Muscle layer of duodenum (tissue), 2 donors: ENCODE data around the gene PTPRM.

ENCODE experiments used
- H3K27ac ChIP-seq: one replicate; pipeline ENCODE4 v1.7.0; 2013; ENCODE audit warnings: mild to moderate bottlenecking, low read length
- H3K27me3 ChIP-seq: one replicate; pipeline ENCODE4 v1.7.0; 2013; ENCODE audit warnings: low read depth, mild to moderate bottlenecking, control low read depth, low read length
- H3K36me3 ChIP-seq, 2 donors: one replicate each; pipeline ENCODE4 v1.7.0; 2013; ENCODE audit warnings: low read length in 2 of 2, control low read depth in 1 of 2, mild to moderate bottlenecking in 1 of 2; ENCODE audit not compliant: insufficient read depth in 2 of 2, control insufficient read depth in 1 of 2
- H3K4me1 ChIP-seq, 2 donors: one replicate each; pipeline ENCODE4 v1.7.0; 2013; ENCODE audit warnings: low read length in 2 of 2, mild to moderate bottlenecking in 2 of 2, control low read depth in 1 of 2, moderate library complexity in 1 of 2; ENCODE audit not compliant: insufficient read depth in 2 of 2, control insufficient read depth in 1 of 2
- H3K4me3 ChIP-seq, 2 donors: one replicate each; pipeline ENCODE4 v1.7.0; 2013; ENCODE audit warnings: low read length in 2 of 2, low read depth in 1 of 2, mild to moderate bottlenecking in 1 of 2
- H3K9me3 ChIP-seq, 2 donors: one replicate each; pipeline ENCODE4 v1.7.0; 2013; ENCODE audit warnings: low read length in 2 of 2, control low read depth in 1 of 2, mild to moderate bottlenecking in 1 of 2; ENCODE audit not compliant: control insufficient read depth in 1 of 2
- donor health status: healthy.

The PTPRM gene

DNA sequence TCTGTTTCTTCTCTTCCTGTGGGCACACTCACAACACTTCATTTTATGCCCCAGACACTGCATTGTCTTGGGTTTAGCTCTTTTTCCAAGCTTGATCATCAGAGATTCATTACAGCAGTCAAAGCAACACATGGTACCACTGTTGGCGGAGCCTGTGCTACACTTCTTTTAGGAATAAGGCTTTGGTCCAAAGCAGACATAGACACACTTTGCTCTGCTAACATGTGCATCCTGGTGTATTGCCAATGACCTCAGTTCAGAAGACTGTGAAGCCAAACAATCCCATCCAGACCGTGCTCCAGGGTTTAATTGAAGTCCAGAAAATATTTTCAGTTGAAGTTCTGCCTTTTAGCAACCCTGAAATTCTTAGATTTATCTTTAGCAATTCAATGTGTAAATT lies 687.5 kb downstream of the PTPRM start:
- Histone ChIP-seq H3K27me3 (no peaks in the 10 kb centered on the region), H3K9me3 (no peaks in the 10 kb centered on the region), H3K4me1 (no peaks in the 10 kb centered on the region), H3K27ac (no peak overlapping the region), H3K4me3 (no peak overlapping the region), H3K36me3 (no peaks in the 10 kb centered on the region)

DNA sequence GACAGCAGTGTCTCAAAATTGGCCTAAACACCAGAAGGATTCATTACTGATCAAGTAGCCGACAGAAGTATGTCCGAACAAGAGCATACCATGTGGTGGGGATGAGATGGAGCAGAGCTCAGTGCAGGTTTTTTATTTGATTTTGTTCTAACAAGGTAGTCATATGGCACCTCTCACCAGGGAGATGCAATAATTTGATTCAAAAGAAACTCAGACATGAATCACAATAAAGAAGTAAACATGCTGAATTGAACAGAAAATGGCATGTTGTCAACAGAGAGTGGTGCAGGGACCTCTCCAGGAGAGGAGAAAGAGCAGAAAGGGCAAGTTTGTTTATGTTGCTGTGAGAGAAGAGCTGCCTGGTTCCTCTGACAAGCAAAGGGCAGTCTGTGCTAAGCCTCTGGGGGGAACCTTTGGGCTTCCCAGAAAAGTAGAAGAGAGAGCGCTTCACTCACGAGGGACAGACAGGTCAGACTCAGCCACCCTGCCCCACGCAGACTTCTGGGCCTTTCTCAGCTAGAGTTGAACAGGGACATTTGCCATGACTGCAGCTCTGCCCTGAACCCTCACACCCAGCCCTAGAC lies 690.8 kb downstream of the PTPRM start:
- Histone ChIP-seq H3K27ac (no peak overlapping the region), H3K27me3 (no peaks in the 10 kb centered on the region), H3K36me3 (no peaks in the 10 kb centered on the region), H3K4me1 (no peaks in the 10 kb centered on the region), H3K9me3 (no peaks in the 10 kb centered on the region), H3K4me3 (no peak overlapping the region)

GRCh38 chr18:8260319-8260718 lies 693.2 kb downstream of the PTPRM start:
- Histone ChIP-seq H3K36me3 (no peaks in the 10 kb centered on the region), H3K9me3 (no peaks in the 10 kb centered on the region), H3K4me3 (no peak overlapping the region), H3K27me3 (no peaks in the 10 kb centered on the region), H3K4me1 (no peaks in the 10 kb centered on the region), H3K27ac (no peak overlapping the region)

- no peak overlapping the region for H3K4me3 ChIP-seq
- no peak overlapping the region for H3K27ac ChIP-seq
- H3K36me3 ChIP-seq, result no peaks in the 10 kb centered on the region
Measured at GRCh38 chr18:8260827-8261226, 693.7 kb downstream of the PTPRM start.

DNA sequence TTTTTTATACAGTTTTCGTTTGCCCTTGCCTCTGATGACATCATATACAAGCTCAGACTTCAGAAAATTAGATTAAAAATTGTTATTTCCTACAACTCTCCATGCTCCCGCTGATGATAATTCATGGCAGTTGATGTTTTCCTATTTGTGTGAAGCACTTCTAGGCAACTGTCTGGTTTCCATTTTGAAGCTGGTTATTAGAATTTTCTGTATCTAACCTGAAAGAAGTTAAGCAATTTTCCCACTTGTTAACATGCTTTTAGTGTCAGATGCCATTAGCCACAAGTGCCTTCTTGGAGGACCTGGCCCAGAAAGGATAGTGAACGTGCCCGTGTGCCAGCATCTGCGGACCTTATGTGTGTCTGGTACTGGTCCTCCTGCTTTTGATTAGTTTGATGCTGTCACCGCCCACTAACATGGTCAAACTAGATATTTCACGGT lies 694.6 kb downstream of the PTPRM start:
- H3K4me1 ChIP-seq, result no peaks in the 10 kb centered on the region
- H3K4me3 ChIP-seq, result no peak overlapping the region
- H3K27me3 ChIP-seq, result no peaks in the 10 kb centered on the region
- no peaks in the 10 kb centered on the region for H3K9me3 ChIP-seq
- H3K36me3 ChIP-seq, result no peaks in the 10 kb centered on the region
- no peak overlapping the region for H3K27ac ChIP-seq

More at GRCh38 chr18:8260827-8261226, 693.7 kb downstream of the PTPRM start:
- H3K27me3 ChIP-seq, result no peaks in the 10 kb centered on the region
- no peaks in the 10 kb centered on the region for H3K9me3 ChIP-seq
- no peaks in the 10 kb centered on the region for H3K4me1 ChIP-seq

GRCh38 chr18:8262221-8262620 lies 695.1 kb downstream of the PTPRM start:
- Histone ChIP-seq H3K36me3 (no peaks in the 10 kb centered on the region), H3K27ac (no peak overlapping the region), H3K9me3 (no peaks in the 10 kb centered on the region), H3K4me3 (no peak overlapping the region), H3K4me1 (no peaks in the 10 kb centered on the region), H3K27me3 (no peaks in the 10 kb centered on the region)

- Histone ChIP-seq H3K9me3 (no peaks in the 10 kb centered on the region), H3K27ac (no peak overlapping the region), H3K27me3 (no peaks in the 10 kb centered on the region), H3K4me1 (no peaks in the 10 kb centered on the region), H3K4me3 (no peak overlapping the region), H3K36me3 (no peaks in the 10 kb centered on the region)
Measured at GRCh38 chr18:8264116-8264515, 697.0 kb downstream of the PTPRM start.

DNA sequence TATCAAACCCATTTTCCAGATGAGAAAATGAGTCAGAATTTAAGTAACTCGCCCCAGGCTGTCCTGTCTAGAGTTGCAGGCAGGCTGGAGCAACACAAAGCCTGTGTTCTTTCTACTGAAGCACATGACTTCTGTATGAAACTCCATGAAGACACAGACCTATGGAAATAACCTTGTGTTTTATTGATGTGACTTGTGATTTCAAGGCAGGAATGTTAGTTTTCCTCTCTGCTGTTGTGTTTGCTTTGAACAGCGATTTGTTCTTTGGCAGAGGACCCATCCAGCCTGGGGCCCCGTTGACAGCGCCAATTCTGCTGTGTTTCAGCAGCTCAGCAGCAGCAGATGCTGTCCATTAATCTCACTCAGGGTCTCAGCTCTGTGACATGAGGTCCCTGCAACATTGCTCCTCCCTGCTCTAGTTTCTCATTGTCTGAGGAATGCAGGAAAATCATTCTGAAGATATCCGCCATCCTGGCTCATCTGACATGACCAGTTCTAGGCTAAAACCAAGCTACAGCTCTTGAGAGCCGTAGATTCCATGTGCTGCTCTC lies 697.8 kb downstream of the PTPRM start:
- no peaks in the 10 kb centered on the region for H3K27me3 ChIP-seq
- H3K4me3 ChIP-seq, result no peak overlapping the region
- no peaks in the 10 kb centered on the region for H3K36me3 ChIP-seq
- no peak overlapping the region for H3K27ac ChIP-seq
- H3K9me3 ChIP-seq, result no peaks in the 10 kb centered on the region
- no peaks in the 10 kb centered on the region for H3K4me1 ChIP-seq

GRCh38 chr18:8272254-8272653 lies 705.1 kb downstream of the PTPRM start:
- H3K9me3 ChIP-seq, result no peaks in the 10 kb centered on the region
- no peaks in the 10 kb centered on the region for H3K4me1 ChIP-seq
- no peak overlapping the region for H3K27ac ChIP-seq
- no peak overlapping the region for H3K4me3 ChIP-seq
- no peaks in the 10 kb centered on the region for H3K36me3 ChIP-seq
- H3K27me3 ChIP-seq, result no peaks in the 10 kb centered on the region

- no peak overlapping the region for H3K27ac ChIP-seq
- no peaks in the 10 kb centered on the region for H3K36me3 ChIP-seq
- no peak overlapping the region for H3K4me3 ChIP-seq
- H3K27me3 ChIP-seq, result no peaks in the 10 kb centered on the region
- H3K9me3 ChIP-seq, result no peaks in the 10 kb centered on the region
- no peaks in the 10 kb centered on the region for H3K4me1 ChIP-seq
Measured at GRCh38 chr18:8274370-8274769, 707.3 kb downstream of the PTPRM start.

GRCh38 chr18:8276406-8276805 lies 709.3 kb downstream of the PTPRM start:
- Histone ChIP-seq H3K27me3 (no peaks in the 10 kb centered on the region), H3K36me3 (no peaks in the 10 kb centered on the region), H3K4me1 (no peaks in the 10 kb centered on the region), H3K27ac (no peak overlapping the region), H3K9me3 (no peaks in the 10 kb centered on the region), H3K4me3 (no peak overlapping the region)

DNA sequence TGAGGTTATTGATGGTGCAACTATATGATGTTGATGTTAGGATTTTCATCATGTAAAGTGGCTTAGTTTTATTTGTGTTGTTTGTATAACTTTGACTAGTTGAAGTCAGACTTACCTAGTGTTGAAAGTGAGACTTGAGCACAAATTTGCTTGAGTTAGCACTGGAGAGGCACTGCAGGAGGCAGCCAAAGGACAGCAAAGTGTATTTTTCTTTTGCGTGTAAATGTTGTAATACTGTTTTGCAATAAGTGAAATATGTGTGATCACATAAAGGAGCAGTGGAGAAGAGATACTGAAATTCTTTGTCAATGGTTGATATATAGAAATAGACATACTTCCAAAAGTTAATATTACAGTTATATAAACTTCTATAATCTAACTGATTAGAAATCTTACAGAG lies 710.2 kb downstream of the PTPRM start:
- H3K27me3 ChIP-seq, result no peaks in the 10 kb centered on the region
- H3K4me1 ChIP-seq, result no peaks in the 10 kb centered on the region
- H3K9me3 ChIP-seq, result no peaks in the 10 kb centered on the region
- no peak overlapping the region for H3K4me3 ChIP-seq
- no peaks in the 10 kb centered on the region for H3K36me3 ChIP-seq
- no peak overlapping the region for H3K27ac ChIP-seq
